AML-193 (cell line): ENCODE data around the gene NUDT4.
A peak's percentile ranks its signal among the peaks of the same experiment; 100 is the strongest.
"Not testable (repeated sequence)": the region's sequence is repeated elsewhere in the genome, so short reads cannot be mapped to it uniquely, and the experiment has no call there.

Experiments
- DNase-seq, 2 experiments: peaks; one replicate each; lab custom pipeline; 2025; lab: John Stamatoyannopoulos, UW

Gene NUDT4

DNA sequence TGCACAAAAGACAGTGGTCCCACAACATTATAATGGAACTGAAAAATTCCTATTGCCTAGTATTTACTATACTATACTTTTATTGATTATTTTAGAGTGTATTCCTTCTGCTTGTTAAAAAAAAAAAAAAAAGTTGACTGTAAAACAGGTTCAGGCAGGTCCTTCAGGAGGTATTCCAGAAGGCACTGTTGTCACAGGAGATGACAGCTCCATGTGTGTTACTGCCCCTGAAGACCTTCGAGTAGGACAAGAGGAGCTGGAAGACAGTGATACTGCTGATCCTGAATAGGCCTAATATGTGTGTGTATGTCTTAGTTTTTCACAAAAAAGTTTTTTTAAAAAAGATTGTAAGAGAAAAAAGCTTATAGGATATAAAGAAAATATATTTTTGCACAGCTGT lies 51.7 kb downstream of the NUDT4 start:
- no peak for DNase-seq

DNA sequence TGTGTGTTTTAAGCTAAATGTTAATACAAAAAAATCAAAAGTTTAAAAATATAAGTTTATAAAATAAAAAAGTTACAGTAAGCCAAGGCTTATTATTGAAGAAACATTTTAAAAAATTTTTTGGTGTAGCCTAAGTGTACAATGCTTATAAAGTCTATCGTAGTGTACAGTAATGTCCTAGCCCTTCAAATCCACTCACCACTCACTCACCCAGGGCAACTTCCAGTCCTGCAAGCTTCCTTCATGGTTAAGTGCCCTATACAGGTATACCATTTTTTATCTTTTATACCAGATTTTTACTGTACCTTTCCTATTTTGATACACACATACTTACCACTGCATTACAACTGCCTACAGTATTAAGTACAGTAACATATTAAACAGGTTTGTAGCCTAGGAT lies 52.1 kb downstream of the NUDT4 start:
- DNase-seq, result no peak

- DNase-seq, result no peak
Measured at GRCh38 chr12:93430280-93430679, 52.6 kb downstream of the NUDT4 start.

- not testable (repeated sequence) for DNase-seq
Measured at GRCh38 chr12:93432031-93432430, 54.3 kb downstream of the NUDT4 start.

DNA sequence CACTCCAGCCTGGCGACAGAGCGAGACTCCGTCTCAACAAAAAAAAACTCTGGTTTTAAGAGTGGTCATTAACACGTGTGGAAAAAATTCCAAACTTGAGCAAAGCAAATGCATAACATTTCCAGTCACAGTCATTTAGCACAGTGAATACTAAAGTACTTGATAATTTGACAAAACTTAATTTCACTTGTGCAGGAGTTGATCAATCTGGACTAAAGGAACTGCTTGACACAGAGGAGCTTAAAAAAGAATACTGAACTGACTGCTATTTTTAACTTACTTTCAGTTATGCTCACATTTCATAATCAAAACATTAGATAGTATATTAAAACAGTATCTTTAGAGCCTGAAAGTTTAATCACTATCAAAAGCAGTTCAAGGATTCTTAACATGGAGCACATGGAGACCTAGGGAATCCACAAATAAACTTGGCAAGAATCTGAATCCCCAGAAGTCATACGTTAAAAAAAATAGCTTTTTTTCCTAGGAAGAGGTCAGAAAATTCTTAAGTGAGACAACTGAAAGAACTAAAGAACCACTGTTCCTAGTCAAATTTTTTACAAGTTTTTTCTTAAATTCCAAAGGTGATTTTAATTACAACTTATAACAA lies 56.6 kb downstream of the NUDT4 start:
- DNase-seq, result no peak

GRCh38 chr12:93438266-93439050 lies 60.7 kb downstream of the NUDT4 start:
- DNase-seq, result no peak

DNA sequence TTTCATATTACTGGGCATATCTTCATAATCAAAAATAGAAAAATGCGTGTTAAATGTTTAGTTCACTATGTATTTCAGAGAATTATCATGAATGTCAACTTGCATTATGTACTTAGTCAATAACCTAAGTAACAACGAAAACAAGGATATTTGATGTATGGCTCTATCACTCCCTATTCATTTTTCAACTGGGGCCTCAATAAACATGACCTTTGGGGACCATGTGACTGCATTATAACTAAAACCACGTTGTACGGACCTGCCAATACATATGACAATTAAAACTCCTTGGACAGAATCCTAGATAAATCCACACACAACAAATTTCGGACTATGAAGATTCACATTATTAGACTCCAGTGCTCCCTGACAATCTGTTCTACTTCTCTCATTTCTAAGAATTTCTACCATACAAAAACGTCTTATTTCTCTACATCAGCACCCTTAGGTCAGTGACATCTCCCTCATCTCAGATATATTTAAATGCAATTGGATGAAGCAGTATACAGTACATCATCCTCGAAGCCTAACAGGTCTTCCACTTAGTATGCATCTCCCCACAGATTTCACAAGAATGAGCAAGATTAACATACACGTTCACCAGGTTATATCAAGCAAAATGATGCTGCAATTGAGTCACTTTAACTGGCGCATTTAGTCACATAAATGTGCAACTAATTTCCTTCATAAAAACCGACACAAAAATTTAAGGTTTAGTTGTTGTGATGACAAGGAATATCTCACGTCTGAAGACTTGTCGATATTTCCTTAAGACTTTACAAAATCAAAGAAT lies 62.5 kb downstream of the NUDT4 start:
- DNase-seq, result peak in 1 of 2 experiments; percentile 9

GRCh38 chr12:93441081-93441616 lies 63.4 kb downstream of the NUDT4 start:
- no peak for DNase-seq

- DNase-seq, result peak; percentile 81 to 92
Measured at GRCh38 chr12:93441617-93442410, 64.1 kb downstream of the NUDT4 start, which contains the start of gene UBE2N. Gene UBE2N (minus strand): TSS chr12:93441947. CDS start chr12:93441884, 63 bp downstream.

GRCh38 chr12:93442411-93443340 lies 65.0 kb downstream of the NUDT4 start:
- no peak for DNase-seq

GRCh38 chr12:93443576-93443975 lies 65.9 kb downstream of the NUDT4 start:
- DNase-seq, result no peak

GRCh38 chr12:93447555-93448290 lies 70.0 kb downstream of the NUDT4 start:
- no peak for DNase-seq

- DNase-seq, result no peak
Measured at GRCh38 chr12:93448796-93449195, 71.1 kb downstream of the NUDT4 start.

DNA sequence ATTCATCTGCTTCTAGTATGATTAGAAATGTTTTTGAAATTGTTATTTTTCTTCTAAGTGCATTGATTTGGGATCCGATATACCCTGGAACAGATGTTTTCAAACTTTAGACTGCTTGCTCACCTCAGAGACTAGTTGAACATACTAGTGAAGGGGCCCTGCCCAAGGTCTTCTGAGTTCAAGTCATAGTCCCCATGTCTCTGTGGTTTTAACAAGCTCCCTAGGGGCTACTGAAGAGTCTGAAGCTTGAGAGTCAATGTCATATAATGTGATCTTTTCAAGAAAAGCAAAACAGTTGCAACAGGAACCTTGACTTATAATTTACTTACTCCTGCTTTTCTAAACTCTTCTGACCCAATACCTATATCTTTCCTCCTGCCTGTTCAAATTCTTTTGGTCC lies 71.6 kb downstream of the NUDT4 start:
- no peak for DNase-seq

GRCh38 chr12:93451423-93452158 lies 73.9 kb downstream of the NUDT4 start:
- DNase-seq, result no peak

GRCh38 chr12:93453633-93454032 lies 75.9 kb downstream of the NUDT4 start:
- DNase-seq, result no peak

- DNase-seq, result no peak
Measured at GRCh38 chr12:93456077-93456476, 78.4 kb downstream of the NUDT4 start.
